Astrocyte (in vitro differentiated cells and primary cell): ENCODE data around the gene ZMYM4. TPM values are rescaled to one million over a fixed set of nuclear protein-coding genes. Genes with fewer than 3 reads are reported as not detected.
A peak's percentile ranks its signal among the peaks of the same experiment; 100 is the strongest.

Experiments used
- DNase-seq: peaks from one replicate; pipeline ENCODE4 v3.0.0-alpha.2; 2010; ENCODE audit warnings: low read depth
- FAIRE-seq: peaks from 2 replicates; lab custom pipeline; 2011; peaks lifted over from hg19 to GRCh38; lab: Jason Lieb, UNC
- H2AFZ ChIP-seq: 2 replicates; pipeline ENCODE4 v1.6.0; 2012; ENCODE audit warnings: low read depth, low read length, inconsistent platforms
- H3K27ac ChIP-seq: 2 replicates; pipeline ENCODE4 v1.5.1; 2011; ENCODE audit warnings: low read depth, low read length, inconsistent platforms
- H3K27me3 ChIP-seq: 2 replicates; pipeline ENCODE4 v1.6.0; 2011; ENCODE audit warnings: low read length, inconsistent platforms; ENCODE audit not compliant: insufficient read depth
- H3K36me3 ChIP-seq: 2 replicates; pipeline ENCODE4 v1.5.1; 2011; ENCODE audit warnings: low read length, inconsistent platforms; ENCODE audit not compliant: insufficient read depth
- H3K4me1 ChIP-seq: 2 replicates; pipeline ENCODE4 v1.5.1; 2011; ENCODE audit warnings: low read length, inconsistent platforms; ENCODE audit not compliant: insufficient read depth
- H3K4me2 ChIP-seq: 2 replicates; pipeline ENCODE4 v1.6.0; 2012; ENCODE audit warnings: low read length, inconsistent platforms
- H3K4me3 ChIP-seq: 2 replicates; pipeline ENCODE4 v1.5.1; 2011; ENCODE audit warnings: low read depth, mild to moderate bottlenecking, low read length, inconsistent platforms; ENCODE audit not compliant: insufficient read depth
- H3K79me2 ChIP-seq: 2 replicates; pipeline ENCODE4 v1.6.0; 2012; ENCODE audit warnings: mild to moderate bottlenecking, low read length, inconsistent platforms; ENCODE audit not compliant: insufficient read depth
- H3K9ac ChIP-seq: 2 replicates; pipeline ENCODE4 v1.6.0; 2012; ENCODE audit warnings: mild to moderate bottlenecking, low read length, inconsistent platforms
- H3K9me3 ChIP-seq: 2 replicates; pipeline ENCODE4 v1.5.1; 2012; ENCODE audit warnings: low read depth, mild to moderate bottlenecking, low read length, inconsistent platforms; ENCODE audit not compliant: insufficient read depth
- H4K20me1 ChIP-seq: 2 replicates; pipeline ENCODE4 v1.6.0; 2012; ENCODE audit warnings: low read length, inconsistent platforms; ENCODE audit not compliant: insufficient read depth
- H3K27ac Mint-ChIP-seq: one replicate; pipeline ENCODE4 v1.8.0; 2021; ENCODE audit warnings: mild to moderate bottlenecking, mixed read lengths; ENCODE audit not compliant: unreplicated experiment
- H3K27me3 Mint-ChIP-seq: one replicate; pipeline ENCODE4 v1.8.0; 2021; ENCODE audit warnings: low read depth, mixed read lengths; ENCODE audit not compliant: unreplicated experiment
- H3K36me3 Mint-ChIP-seq: one replicate; pipeline ENCODE4 v1.8.0; 2021; ENCODE audit warnings: low read depth, mixed read lengths; ENCODE audit not compliant: unreplicated experiment
- H3K4me1 Mint-ChIP-seq: one replicate; pipeline ENCODE4 v1.8.0; 2021; ENCODE audit warnings: low read depth, mixed read lengths; ENCODE audit not compliant: unreplicated experiment
- H3K4me3 Mint-ChIP-seq: one replicate; pipeline ENCODE4 v1.8.0; 2021; ENCODE audit warnings: mild to moderate bottlenecking, moderate library complexity, mixed read lengths; ENCODE audit not compliant: unreplicated experiment
- H3K9me3 Mint-ChIP-seq: one replicate; pipeline ENCODE4 v1.8.0; 2021; ENCODE audit warnings: mild to moderate bottlenecking, mixed read lengths; ENCODE audit not compliant: unreplicated experiment
- CTCF ChIP-seq: IDR thresholded peaks from 2 replicates; pipeline ENCODE4 v1.5.1; 2011; ENCODE audit warnings: low read depth, mild to moderate bottlenecking, inconsistent platforms, low read length, moderate library complexity; ENCODE audit not compliant: insufficient read depth
- EZH2 ChIP-seq: IDR thresholded peaks from 2 replicates; pipeline ENCODE4 v1.6.1; 2012; ENCODE audit warnings: mild to moderate bottlenecking, low read length, inconsistent platforms; ENCODE audit not compliant: insufficient read depth
- total RNA-seq: library from RNA; stranded (reverse); gene quantifications from 2 replicates; pipeline ENCODE4 v1.2.1, GENCODE V29; 2021

ZMYM4 gene
- total RNA-seq, 1 donor from 2014 or later: 65.5 TPM

- Histone ChIP-seq H3K27ac (peak overlapping the region; percentile 92), H3K27me3 (no peaks in the 10 kb centered on the region), H3K4me2 (peak overlapping the region; percentile 81), H4K20me1 (peaks cover 21% of the 10 kb centered on the region), H3K4me1 (peaks cover 21% of the 10 kb centered on the region), H3K9me3 (no peaks in the 10 kb centered on the region), H3K4me3 (peak overlapping the region; percentile 30), H3K9ac (peak overlapping the region; percentile 85), H3K36me3 (no peaks in the 10 kb centered on the region), H2AFZ (no peak overlapping the region), H3K79me2 (peaks cover 81% of the 10 kb centered on the region)
- FAIRE-seq (peak; percentile 90), DNase-seq (peak; percentile 78)
- no peak for TF ChIP-seq CTCF
- TF ChIP-seq EZH2: no peak
- peaks cover 12% of the 10 kb centered on the region for H3K36me3 Mint-ChIP-seq
- H3K4me3 Mint-ChIP-seq: peak overlapping the region; percentile 0
- peaks cover 25% of the 10 kb centered on the region for H3K4me1 Mint-ChIP-seq
- H3K9me3 Mint-ChIP-seq: peaks cover 5% of the 10 kb centered on the region
- H3K27me3 Mint-ChIP-seq: no peaks in the 10 kb centered on the region
- H3K27ac Mint-ChIP-seq: peak overlapping the region; percentile 63
Observed at GRCh38 chr1:35287807-35288640, 19.5 kb downstream of the ZMYM4 start.

DNA sequence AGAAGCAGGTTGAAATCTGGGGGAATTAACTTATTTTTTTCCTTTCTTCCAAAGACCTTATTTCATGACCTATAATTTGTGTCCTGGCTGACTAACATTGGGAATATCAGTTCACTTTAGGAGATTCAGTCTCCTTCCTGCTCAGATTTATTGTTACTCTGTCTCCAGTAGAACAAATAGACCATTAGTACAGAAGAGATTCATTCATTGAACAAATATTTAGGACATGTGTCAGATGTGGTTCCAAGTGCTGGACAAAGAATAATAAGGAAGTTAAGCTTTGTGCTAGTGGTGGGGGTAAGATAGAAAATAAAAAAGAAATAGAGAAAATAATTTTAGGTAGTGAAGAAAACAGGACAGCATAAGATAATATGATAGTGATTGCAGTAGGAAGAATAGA is 20.3 kb downstream of the ZMYM4 start:
- peaks cover 3% of the 10 kb centered on the region for H3K9me3 Mint-ChIP-seq
- peaks cover 21% of the 10 kb centered on the region for H3K4me1 ChIP-seq
- peaks cover 25% of the 10 kb centered on the region for H3K4me1 Mint-ChIP-seq
- TF ChIP-seq EZH2 (no peak), CTCF (no peak)
- peak overlapping the region; percentile 63 for H3K27ac Mint-ChIP-seq
- H3K27ac ChIP-seq: peak overlapping the region; percentile 92
- H3K27me3 ChIP-seq: no peaks in the 10 kb centered on the region
- H4K20me1 ChIP-seq: peaks cover 28% of the 10 kb centered on the region
- peak; percentile 75 for DNase-seq
- H3K4me3 Mint-ChIP-seq: peak overlapping the region; percentile 24
- no peaks in the 10 kb centered on the region for H3K9me3 ChIP-seq
- H3K36me3 ChIP-seq: peaks cover 3% of the 10 kb centered on the region
- H3K27me3 Mint-ChIP-seq: no peaks in the 10 kb centered on the region
- H3K79me2 ChIP-seq: peaks cover 82% of the 10 kb centered on the region
- FAIRE-seq: no peak
- H3K36me3 Mint-ChIP-seq: peaks cover 12% of the 10 kb centered on the region
- H3K9ac ChIP-seq: peak overlapping the region; percentile 85
- no peak overlapping the region for H2AFZ ChIP-seq
- peak overlapping the region; percentile 30 for H3K4me3 ChIP-seq
- peak overlapping the region; percentile 81 for H3K4me2 ChIP-seq

DNA sequence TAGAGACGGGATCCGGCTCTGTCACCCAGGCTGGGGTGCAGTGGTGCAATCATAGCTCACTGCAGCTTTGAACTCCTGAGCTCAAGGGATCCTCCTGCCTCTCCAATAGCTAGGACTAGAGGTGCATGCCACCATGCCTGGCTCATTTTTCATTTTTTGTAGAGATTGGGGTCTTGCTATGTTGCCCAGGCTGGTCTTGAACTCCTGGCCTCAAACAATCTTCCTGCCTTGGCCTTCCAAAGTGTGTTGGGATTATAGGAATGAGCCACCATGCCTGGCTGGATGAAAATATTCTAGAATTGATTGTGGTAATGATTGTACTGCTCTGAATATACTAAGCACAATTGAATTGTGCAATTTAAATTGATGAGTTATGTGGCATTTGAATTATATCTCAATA is 21.9 kb downstream of the ZMYM4 start:
- H2AFZ ChIP-seq: no peak overlapping the region
- H3K9ac ChIP-seq: no peak overlapping the region
- no peaks in the 10 kb centered on the region for H3K27me3 Mint-ChIP-seq
- peaks cover 3% of the 10 kb centered on the region for H3K36me3 ChIP-seq
- H3K27ac Mint-ChIP-seq: no peak overlapping the region
- H3K4me3 Mint-ChIP-seq: no peak overlapping the region
- no peaks in the 10 kb centered on the region for H3K9me3 Mint-ChIP-seq
- no peaks in the 10 kb centered on the region for H3K9me3 ChIP-seq
- TF ChIP-seq CTCF (no peak), EZH2 (no peak)
- peaks cover 82% of the 10 kb centered on the region for H3K79me2 ChIP-seq
- H3K27ac ChIP-seq: no peak overlapping the region
- no peaks in the 10 kb centered on the region for H3K27me3 ChIP-seq
- no peak overlapping the region for H3K4me3 ChIP-seq
- H4K20me1 ChIP-seq: peaks cover 28% of the 10 kb centered on the region
- FAIRE-seq (no peak), DNase-seq (no peak)
- peaks cover 25% of the 10 kb centered on the region for H3K4me1 Mint-ChIP-seq
- H3K4me1 ChIP-seq: peaks cover 21% of the 10 kb centered on the region
- H3K4me2 ChIP-seq: no peak overlapping the region
- H3K36me3 Mint-ChIP-seq: peaks cover 2% of the 10 kb centered on the region
